WI38 (cell line): ENCODE measurements around the gene PDXK.
"Not testable (repeated sequence)": the region's sequence is repeated elsewhere in the genome, so short reads cannot be mapped to it uniquely, and the experiment has no call there.

Experiments used
- H3K4me3 ChIP-seq: 2 replicates; pipeline ENCODE4 v1.5.1; 2011; ENCODE audit warnings: low read depth, mild to moderate bottlenecking, control low read depth, low read length
- TF ChIP-seq, protein P1 (sequence below): IDR thresholded peaks from 2 replicates; pipeline ENCODE4 v1.5.1; 2012; ENCODE audit warnings: low read depth, mild to moderate bottlenecking, control low read depth, low read length

PDXK gene

DNA sequence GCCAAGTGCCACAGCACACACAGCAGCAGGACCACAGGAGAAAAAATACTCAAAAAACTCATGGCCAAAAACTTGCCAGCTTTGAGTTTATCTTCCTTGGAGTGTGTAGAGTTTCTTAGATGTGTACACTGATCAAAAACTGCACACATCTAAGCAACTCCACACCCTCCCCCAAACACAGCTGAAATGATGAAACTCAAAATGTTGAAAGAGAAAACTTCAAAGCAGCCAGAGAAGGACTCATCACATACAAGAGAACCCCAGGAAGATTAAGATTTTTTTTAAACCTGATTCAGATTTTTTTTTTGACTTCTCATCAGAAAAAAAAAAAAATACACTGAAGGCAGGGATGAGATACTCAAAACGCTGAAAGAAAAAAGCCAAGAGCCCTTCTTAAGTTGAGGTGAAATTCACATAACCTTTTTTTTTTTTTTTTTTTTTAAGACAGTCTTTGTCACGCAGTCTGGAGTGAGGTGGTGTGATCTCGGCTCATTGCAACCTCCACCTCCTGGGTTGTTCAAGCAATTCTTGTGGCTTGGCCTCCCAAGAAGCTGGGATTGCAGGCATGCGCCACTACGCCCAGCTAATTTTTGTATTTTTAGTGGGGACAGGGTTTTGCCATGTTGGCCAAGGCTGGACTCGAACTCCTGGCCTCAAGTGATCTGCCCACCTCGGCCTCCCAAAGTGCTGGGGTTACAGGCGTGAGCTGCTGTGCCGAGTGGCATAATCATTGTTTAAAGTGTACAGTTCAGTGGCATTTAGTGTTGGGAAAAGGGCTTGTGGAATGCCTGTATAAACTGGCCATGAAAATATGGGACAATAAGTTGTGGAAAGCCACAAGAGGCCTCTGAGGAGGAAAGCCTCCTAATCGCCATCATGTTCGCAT is 20.9 kb upstream of the PDXK start:
- TF ChIP-seq, protein P1, sequence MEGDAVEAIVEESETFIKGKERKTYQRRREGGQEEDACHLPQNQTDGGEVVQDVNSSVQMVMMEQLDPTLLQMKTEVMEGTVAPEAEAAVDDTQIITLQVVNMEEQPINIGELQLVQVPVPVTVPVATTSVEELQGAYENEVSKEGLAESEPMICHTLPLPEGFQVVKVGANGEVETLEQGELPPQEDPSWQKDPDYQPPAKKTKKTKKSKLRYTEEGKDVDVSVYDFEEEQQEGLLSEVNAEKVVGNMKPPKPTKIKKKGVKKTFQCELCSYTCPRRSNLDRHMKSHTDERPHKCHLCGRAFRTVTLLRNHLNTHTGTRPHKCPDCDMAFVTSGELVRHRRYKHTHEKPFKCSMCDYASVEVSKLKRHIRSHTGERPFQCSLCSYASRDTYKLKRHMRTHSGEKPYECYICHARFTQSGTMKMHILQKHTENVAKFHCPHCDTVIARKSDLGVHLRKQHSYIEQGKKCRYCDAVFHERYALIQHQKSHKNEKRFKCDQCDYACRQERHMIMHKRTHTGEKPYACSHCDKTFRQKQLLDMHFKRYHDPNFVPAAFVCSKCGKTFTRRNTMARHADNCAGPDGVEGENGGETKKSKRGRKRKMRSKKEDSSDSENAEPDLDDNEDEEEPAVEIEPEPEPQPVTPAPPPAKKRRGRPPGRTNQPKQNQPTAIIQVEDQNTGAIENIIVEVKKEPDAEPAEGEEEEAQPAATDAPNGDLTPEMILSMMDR = no peak

DNA sequence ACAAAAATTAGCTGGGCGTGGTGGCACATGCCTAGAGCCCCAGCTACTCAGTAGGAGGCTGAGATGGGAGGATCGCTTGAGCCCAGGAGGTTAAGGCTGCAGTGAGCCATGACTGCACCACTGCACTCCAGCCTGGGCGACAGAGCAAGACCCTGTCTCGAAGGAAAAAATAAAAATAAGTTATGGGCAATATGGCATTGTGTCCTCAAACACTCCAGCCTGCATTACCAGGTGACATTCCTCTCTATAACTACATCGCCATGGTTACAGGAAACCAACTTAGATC is 19.5 kb upstream of the PDXK start:
- not testable (repeated sequence) for H3K4me3 ChIP-seq

More for the DNA sequence above, 20.9 kb upstream of the PDXK start:
- no peak overlapping the region for H3K4me3 ChIP-seq

DNA sequence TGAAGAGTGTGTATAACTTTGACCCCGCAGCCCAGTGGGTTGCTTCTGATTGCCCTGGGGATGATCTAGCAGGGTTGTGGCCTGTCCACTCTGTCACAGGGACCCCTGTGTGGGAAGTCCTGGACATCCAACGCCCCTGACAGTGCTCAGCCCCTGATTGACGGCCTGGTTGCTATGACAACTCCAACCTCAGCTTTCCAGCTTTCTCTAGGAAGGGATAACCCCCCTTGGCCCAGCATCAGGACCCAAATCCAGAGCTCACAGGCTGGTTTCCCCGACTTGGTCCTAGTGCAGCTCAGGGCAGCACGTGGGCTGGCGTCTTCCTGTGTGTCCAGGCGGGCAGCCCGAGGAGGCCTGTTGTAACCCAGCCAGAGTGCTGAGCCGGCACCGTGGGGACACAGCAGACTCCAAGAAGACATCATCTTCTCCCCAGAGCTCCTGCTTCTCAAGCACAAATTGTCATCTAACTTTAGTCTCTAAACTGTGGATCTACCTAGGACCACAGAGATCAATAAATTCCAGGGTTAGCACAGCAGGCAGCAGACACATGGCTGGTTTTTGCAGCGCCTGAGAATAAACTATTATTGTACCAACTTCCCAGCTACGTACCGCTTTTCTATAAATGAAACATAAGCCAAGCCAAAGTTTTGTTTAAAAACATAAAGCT is 18.9 kb upstream of the PDXK start:
- TF ChIP-seq, protein P1 = no peak
- H3K4me3 ChIP-seq = no peak overlapping the region

DNA sequence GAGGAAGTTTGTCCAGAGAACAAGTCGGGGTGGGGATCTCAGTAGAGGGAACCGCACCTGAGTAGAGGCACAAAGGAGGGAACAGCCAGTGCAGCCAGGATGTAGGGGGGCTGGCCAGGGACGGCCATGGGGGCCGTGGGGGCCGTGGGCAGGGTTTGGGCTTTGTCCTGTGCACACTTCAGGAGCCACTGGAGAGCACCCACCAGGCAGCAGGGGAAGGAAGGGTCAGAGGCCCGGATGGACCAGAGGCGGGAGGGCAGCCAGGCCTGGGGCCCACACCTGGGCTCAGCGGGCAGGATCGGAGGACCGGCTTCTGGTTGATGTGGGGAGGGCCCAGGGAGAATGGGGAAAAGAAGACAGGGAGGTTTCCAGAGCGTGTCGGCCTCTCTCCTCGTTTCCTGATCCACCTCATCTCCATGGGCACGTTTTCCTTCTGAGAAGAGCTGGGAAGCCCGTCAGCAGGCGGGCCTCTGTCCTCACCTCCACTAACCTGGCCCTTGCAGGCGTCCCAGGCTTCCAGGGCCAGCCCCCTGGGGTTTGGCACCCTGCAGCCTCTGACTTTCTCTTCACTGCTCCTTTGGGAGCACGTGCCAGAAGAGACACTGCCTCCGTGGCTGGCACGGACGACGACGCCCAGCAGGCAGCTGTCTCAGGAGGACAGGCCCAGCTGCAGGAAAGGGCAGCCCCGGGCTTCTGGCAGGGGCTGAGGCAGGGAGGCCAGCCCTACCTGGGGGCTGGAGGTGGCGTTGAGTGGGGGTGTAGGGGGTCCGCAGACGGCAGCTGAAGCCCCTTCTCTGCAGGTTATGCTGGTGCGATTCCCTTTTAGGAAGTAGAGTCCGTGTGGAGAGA is 16.8 kb upstream of the PDXK start:
- H3K4me3 ChIP-seq = no peak overlapping the region
- TF ChIP-seq, protein P1 = no peak

DNA sequence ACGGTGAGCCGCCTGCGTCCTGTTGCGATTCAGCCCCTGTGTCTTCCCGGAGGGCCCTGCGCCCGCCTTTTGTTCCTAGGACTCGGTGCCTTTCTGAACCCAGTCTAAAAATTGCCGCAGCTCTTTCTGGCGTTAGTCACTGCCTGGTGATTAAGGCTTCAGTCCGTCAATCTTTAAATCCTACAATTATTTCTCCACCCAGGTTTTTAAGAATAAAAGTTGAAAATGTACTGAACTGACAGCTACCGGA is 16.2 kb upstream of the PDXK start:
- no peak overlapping the region for H3K4me3 ChIP-seq

DNA sequence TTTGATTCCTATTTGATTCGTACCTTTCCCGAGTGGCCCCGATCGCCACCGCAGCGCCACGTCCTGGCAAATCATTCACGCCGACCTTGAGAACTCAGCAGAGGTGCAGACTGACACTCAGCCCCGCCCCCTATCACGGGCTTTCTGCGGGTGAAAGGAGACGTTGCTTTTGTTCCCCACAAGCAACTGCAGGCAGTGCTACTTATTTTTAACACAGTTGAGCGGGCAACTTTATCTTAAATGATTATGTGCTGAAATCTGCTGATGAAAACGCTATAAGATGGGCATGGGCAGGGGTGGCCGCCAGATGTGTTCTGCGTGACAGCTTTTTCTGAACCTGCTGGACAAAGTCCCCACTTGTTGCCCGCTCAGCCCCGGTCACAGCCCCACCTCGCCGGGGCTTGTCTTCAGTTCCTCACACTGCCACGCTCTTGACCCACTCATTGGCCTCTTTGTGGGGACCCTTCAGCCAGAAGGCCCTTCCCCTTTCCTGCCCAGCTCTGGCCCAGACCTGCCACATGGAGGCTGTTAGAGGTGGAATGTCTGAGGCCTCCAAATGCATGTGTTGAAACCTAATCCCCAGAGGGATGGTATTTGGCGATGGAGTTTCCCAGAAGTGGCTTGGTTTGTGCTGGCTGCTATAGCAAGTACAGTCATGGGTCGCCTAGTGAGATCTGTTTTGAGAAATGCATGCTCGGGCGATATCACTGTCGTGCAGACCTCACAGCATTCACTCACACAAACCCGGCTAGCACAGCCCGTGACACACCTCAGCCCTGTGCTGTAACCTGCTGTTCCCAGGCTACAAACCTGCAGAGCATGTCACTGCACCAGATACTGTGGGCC is 15.7 kb upstream of the PDXK start:
- TF ChIP-seq, protein P1 = no peak
- no peak overlapping the region for H3K4me3 ChIP-seq

More for the DNA sequence above, 16.2 kb upstream of the PDXK start:
- TF ChIP-seq, protein P1 = no peak

DNA sequence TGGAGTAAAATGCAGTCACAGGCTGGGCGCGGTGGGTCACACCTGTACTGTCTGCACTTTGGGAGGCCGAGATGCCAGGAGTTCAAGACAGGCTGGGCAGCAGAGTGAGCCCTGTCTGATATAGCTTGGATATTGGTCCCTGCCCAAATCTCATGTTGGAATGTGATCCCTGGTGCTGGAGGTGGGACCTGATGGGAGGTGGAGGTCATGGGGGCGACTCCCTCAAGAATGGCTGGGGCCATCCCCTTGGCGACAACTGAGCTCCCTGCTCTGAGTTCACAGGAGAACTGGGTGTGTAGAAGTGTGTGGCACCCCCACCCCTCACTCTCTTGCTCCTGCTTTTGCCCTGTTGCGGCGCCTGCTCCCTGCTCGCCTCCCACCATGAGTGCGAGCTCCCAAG is 11.5 kb upstream of the PDXK start:
- no peak overlapping the region for H3K4me3 ChIP-seq
- TF ChIP-seq, protein P1 = no peak
